Fibroblast of peridontal ligament (primary cell): ENCODE results near the gene CHPF2.

Experiments used
- DNase-seq: peaks from one replicate; pipeline ENCODE4 v3.0.0-alpha.2; 2010; ENCODE audit errors: extremely low read depth

The CHPF2 gene

GRCh38 chr7:151245360-151246101, 13.2 kb downstream of the CHPF2 start:
- DNase-seq: no peak

GRCh38 chr7:151246102-151246850, 14.0 kb downstream of the CHPF2 start:
- no peak for DNase-seq

GRCh38 chr7:151246851-151247580, 14.7 kb downstream of the CHPF2 start:
- DNase-seq: no peak

- DNase-seq: peak; percentile 19
These were observed 15.5 kb downstream of the CHPF2 start for GRCh38 chr7:151247611-151248345.

- DNase-seq: peak; percentile 51
These were observed 16.2 kb downstream of the CHPF2 start, which contains the start of gene SMARCD3 for GRCh38 chr7:151248346-151249033. SMARCD3 (minus strand) TSS chr7:151248694; CDS start chr7:151248562, 132 bp downstream.

- DNase-seq: peak; percentile 50
These were observed 16.9 kb downstream of the CHPF2 start for GRCh38 chr7:151249034-151249731.

GRCh38 chr7:151249732-151250072, 17.4 kb downstream of the CHPF2 start:
- DNase-seq: peak; percentile 36

- no peak for DNase-seq
These were observed 18.2 kb downstream of the CHPF2 start for GRCh38 chr7:151250181-151251132.

- no peak for DNase-seq
These were observed 19.0 kb downstream of the CHPF2 start for GRCh38 chr7:151251328-151251688.

GRCh38 chr7:151251689-151252560, 19.6 kb downstream of the CHPF2 start:
- DNase-seq: peak; percentile 67

GRCh38 chr7:151252561-151252835, 20.2 kb downstream of the CHPF2 start:
- no peak for DNase-seq

- DNase-seq: peak; percentile 36
These were observed 20.9 kb downstream of the CHPF2 start for GRCh38 chr7:151252961-151253711.

- DNase-seq: no peak
These were observed 22.0 kb downstream of the CHPF2 start for GRCh38 chr7:151254316-151254715.

GRCh38 chr7:151254851-151255250, 22.6 kb downstream of the CHPF2 start:
- DNase-seq: no peak

GRCh38 chr7:151255390-151255789, 23.1 kb downstream of the CHPF2 start:
- DNase-seq: no peak

- no peak for DNase-seq
These were observed 24.2 kb downstream of the CHPF2 start for GRCh38 chr7:151256410-151257045.

GRCh38 chr7:151257990-151258389, 25.7 kb downstream of the CHPF2 start:
- no peak for DNase-seq

GRCh38 chr7:151260471-151260870, 28.2 kb downstream of the CHPF2 start:
- DNase-seq: no peak
